ENCODE data around the gene MYL1. TPM values are rescaled to one million over a fixed set of nuclear protein-coding genes. Genes with fewer than 3 reads are reported as not detected.

The MYL1 gene
- total RNA-seq = 0.13 TPM in 1 of 2 replicates, not detected in the other

GRCh38 chr2:210315015-210315788, at the start of gene MYL1:
TSS of gene MYL1 (minus strand) at chr2:210315174. CDS start at chr2:210315042, 132 bp downstream.

Other genes with a start within 250 kb of the MYL1 start
- 4.7 and 13.4 TPM in 2 replicates for gene KANSL1L, start 143.8 kb downstream of the MYL1 start, total RNA-seq
- 0.51 TPM in 1 of 2 replicates, not detected in the other for gene ACADL, start 89.7 kb downstream of the MYL1 start, total RNA-seq
- gene LANCL1, start 161.6 kb upstream of the MYL1 start, total RNA-seq = 20.5 and 36.8 TPM in 2 replicates
- gene CPS1, start 241.4 kb upstream of the MYL1 start, total RNA-seq = 1.3 and 4.8 TPM in 2 replicates